Choroid plexus epithelial cell (primary cell): Measurements from ENCODE around the gene GALK1.

Experiments used
- DNase-seq: peaks from one replicate; pipeline ENCODE4 v3.0.0-alpha.2; 2010; ENCODE audit warnings: low read depth
- H3K4me3 ChIP-seq: 2 replicates; pipeline ENCODE4 v1.5.1; 2011; ENCODE audit warnings: low read depth, mild to moderate bottlenecking, control low read depth, low read length, moderate library complexity
- CTCF ChIP-seq: conservative IDR thresholded peaks from 2 replicates; pipeline ENCODE4 v1.5.1; 2011; ENCODE audit warnings: low read depth, mild to moderate bottlenecking, control low read depth, inconsistent platforms, low read length, moderate library complexity

Gene GALK1

GRCh38 chr17:75722542-75723095, 42.4 kb downstream of the GALK1 start:
- DNase-seq: no peak
- no peak for TF ChIP-seq CTCF
- H3K4me3 ChIP-seq: no peak overlapping the region

- TF ChIP-seq CTCF: no peak
- H3K4me3 ChIP-seq: no peak overlapping the region
These were observed 42.9 kb downstream of the GALK1 start for GRCh38 chr17:75722076-75722475.

GRCh38 chr17:75721463-75722011, 43.5 kb downstream of the GALK1 start:
- TF ChIP-seq CTCF: no peak

More at GRCh38 chr17:75722076-75722475, 42.9 kb downstream of the GALK1 start:
- no peak for DNase-seq

GRCh38 chr17:75720656-75721462, 44.1 kb downstream of the GALK1 start, which contains the start of gene ITGB4:
TSS of gene ITGB4 (plus strand) at chr17:75721459. CDS start at chr17:75724704, 3,245 bp downstream.
- no peak for DNase-seq
- peak within 1 kb of the TSS; percentile 36 for H3K4me3 ChIP-seq
- TF ChIP-seq CTCF: no peak

More at GRCh38 chr17:75721463-75722011, 43.5 kb downstream of the GALK1 start:
- H3K4me3 ChIP-seq: peak overlapping the region; percentile 36
- no peak for DNase-seq

- H3K4me3 ChIP-seq: no peak overlapping the region
- TF ChIP-seq CTCF: no peak
- no peak for DNase-seq
These were observed 45.3 kb downstream of the GALK1 start for GRCh38 chr17:75719732-75720131.

- no peak for TF ChIP-seq CTCF
- no peak overlapping the region for H3K4me3 ChIP-seq
- no peak for DNase-seq
These were observed 52.5 kb downstream of the GALK1 start for GRCh38 chr17:75712446-75712845.
